Measurements from ENCODE around the gene LSAMP.

GRCh38 chr3:116445990-116446389 lies 703 bp upstream of the LSAMP start:
- no peak for TF ChIP-seq CTCF (conservative IDR thresholded peaks at IDR 0.05; ENCODE audit: low read depth, low read length)
- TF ChIP-seq EZH2 (IDR thresholded peaks at IDR 0.05; ENCODE audit: low read length, unreplicated experiment), result no peak
- TF ChIP-seq EZH2phosphoT487 (IDR thresholded peaks at IDR 0.05; ENCODE audit: borderline replicate concordance, low read length), result no peak

Measured in PC-3 (cell line).